ENCODE data around the gene RNF175. TPM values are rescaled to one million over a fixed set of nuclear protein-coding genes. Genes with fewer than 3 reads are reported as not detected.

The RNF175 gene
- total RNA-seq, 1 experiment from 2014 or later = not detected

GRCh38 chr4:153748378-153748777 lies 11.4 kb downstream of the RNF175 start:
- DNase-seq (ENCODE audit: low spot score) = no peak

GRCh38 chr4:153747406-153747955 lies 12.3 kb downstream of the RNF175 start:
- DNase-seq (ENCODE audit: low spot score) = no peak

- DNase-seq (ENCODE audit: low spot score) = no peak
These were observed 14.2 kb downstream of the RNF175 start for GRCh38 chr4:153745651-153746050.

GRCh38 chr4:153741541-153741940 lies 18.3 kb downstream of the RNF175 start:
- DNase-seq (ENCODE audit: low spot score) = no peak

GRCh38 chr4:153735906-153736461 lies 23.8 kb downstream of the RNF175 start:
- no peak for DNase-seq (ENCODE audit: low spot score)

- no peak for DNase-seq (ENCODE audit: low spot score)
These were observed 25.9 kb downstream of the RNF175 start for GRCh38 chr4:153733751-153734448.

- no peak for DNase-seq (ENCODE audit: low spot score)
These were observed 28.6 kb downstream of the RNF175 start for GRCh38 chr4:153731239-153731638.

GRCh38 chr4:153729895-153730294 lies 29.9 kb downstream of the RNF175 start:
- DNase-seq (ENCODE audit: low spot score) = no peak

- no peak for DNase-seq (ENCODE audit: low spot score)
These were observed 31.2 kb downstream of the RNF175 start for GRCh38 chr4:153728660-153729059.

- no peak for DNase-seq (ENCODE audit: low spot score)
These were observed 31.7 kb downstream of the RNF175 start for GRCh38 chr4:153728151-153728550.

GRCh38 chr4:153725831-153726154 lies 34.0 kb downstream of the RNF175 start:
- no peak for DNase-seq (ENCODE audit: low spot score)

- no peak for DNase-seq (ENCODE audit: low spot score)
These were observed 34.5 kb downstream of the RNF175 start for GRCh38 chr4:153725136-153725830.

- no peak for DNase-seq (ENCODE audit: low spot score)
These were observed 35.2 kb downstream of the RNF175 start for GRCh38 chr4:153724606-153725005.

GRCh38 chr4:153722036-153722435 lies 37.8 kb downstream of the RNF175 start:
- no peak for DNase-seq (ENCODE audit: low spot score)

- no peak for DNase-seq (ENCODE audit: low spot score)
These were observed 45.8 kb downstream of the RNF175 start for GRCh38 chr4:153713866-153714646.

- DNase-seq (ENCODE audit: low spot score) = no peak
These were observed 49.1 kb downstream of the RNF175 start for GRCh38 chr4:153710681-153711080.

- no peak for DNase-seq (ENCODE audit: low spot score)
These were observed 53.3 kb downstream of the RNF175 start for GRCh38 chr4:153706519-153706918.

- DNase-seq (ENCODE audit: low spot score) = no peak
These were observed 53.9 kb downstream of the RNF175 start for GRCh38 chr4:153705743-153706468.

- no peak for DNase-seq (ENCODE audit: low spot score)
These were observed 55.3 kb downstream of the RNF175 start for GRCh38 chr4:153704522-153704921.

- no peak for DNase-seq (ENCODE audit: low spot score)
These were observed 74.9 kb downstream of the RNF175 start for GRCh38 chr4:153684971-153685371.

Data from HT-29 (cell line).